Measurements from ENCODE around the gene LSS. TPM values are rescaled to one million over a fixed set of nuclear protein-coding genes. Genes with fewer than 3 reads are reported as not detected.

The LSS gene
- total and polyA plus RNA-seq, 4 donors: 27.6 to 194 (median 89.3) TPM

DNA sequence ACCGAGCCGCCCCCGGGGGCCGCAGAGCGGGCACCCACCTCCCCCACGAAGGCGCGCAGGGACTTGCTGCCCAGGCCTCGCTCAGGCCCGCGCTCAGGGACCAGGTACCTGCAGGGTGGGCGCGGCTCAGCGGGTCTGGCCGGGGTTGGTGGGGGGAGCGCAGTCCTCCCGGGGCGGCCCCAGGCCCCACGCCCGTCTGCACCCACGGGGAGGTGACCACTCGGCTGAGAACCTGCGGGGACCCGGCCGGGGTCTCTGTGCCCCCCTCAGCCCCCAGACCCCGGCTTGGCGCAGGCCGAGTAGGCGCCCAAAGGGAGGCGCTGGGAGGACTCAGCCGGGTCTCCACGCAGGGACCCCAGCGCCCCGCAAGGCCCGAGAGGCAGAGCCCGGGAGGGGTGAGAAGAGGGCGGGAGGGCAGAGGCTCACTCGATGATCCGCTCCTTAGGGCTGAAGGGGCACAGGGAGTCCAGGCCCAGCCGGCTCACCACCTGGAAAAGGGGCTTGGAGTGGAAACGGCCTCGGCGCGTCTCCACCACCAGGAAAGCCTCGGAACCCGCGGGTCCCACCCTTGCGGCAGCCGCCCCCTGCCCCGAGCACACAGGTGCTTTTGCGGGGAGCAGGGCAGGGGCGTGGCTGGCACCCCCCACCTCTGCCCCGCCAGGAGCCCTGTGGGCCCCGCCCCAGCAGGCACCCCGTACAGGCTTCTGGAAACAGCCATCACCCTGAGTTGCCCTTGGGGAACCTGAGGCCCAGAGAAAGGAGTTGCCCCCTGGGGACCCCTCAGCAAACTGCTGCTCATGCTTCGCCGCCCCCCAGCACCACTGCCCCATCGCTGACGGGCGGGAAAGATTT lies 82.5 kb downstream of the LSS start:
- Histone ChIP-seq H3K9me3 (ENCODE audit: control insufficient read depth in 4 of 4, low read length in 3 of 4) (peaks cover 0 to 3% (median 0%) of the 10 kb centered on the region in 4 donors), H3K9ac (ENCODE audit: low read depth in 1 of 2, low read length in 2 of 2) (no peak overlapping the region), H3K36me3 (ENCODE audit: control insufficient read depth in 4 of 4, insufficient read depth in 3 of 4, low read depth in 1 of 4, low read length in 3 of 4) (peaks cover 22 to 57% (median 40%) of the 10 kb centered on the region in 4 donors), H3K27ac (ENCODE audit: low read depth in 1 of 2, low read length in 2 of 2) (no peak overlapping the region), H3K27me3 (ENCODE audit: control insufficient read depth in 4 of 4, insufficient read depth in 4 of 4, low read length in 3 of 4) (no peaks in the 10 kb centered on the region), H3K4me1 (ENCODE audit: control insufficient read depth in 4 of 4, insufficient read depth in 4 of 4, low read length in 3 of 4) (peaks cover 0 to 6% (median 3%) of the 10 kb centered on the region in 4 donors), H3K4me3 (ENCODE audit: low read depth in 1 of 3, low read length in 3 of 3) (no peak overlapping the region)
- 92% methylated on average over 60 of the region's 60 CpGs for WGBS
- TF ChIP-seq, protein P1, sequence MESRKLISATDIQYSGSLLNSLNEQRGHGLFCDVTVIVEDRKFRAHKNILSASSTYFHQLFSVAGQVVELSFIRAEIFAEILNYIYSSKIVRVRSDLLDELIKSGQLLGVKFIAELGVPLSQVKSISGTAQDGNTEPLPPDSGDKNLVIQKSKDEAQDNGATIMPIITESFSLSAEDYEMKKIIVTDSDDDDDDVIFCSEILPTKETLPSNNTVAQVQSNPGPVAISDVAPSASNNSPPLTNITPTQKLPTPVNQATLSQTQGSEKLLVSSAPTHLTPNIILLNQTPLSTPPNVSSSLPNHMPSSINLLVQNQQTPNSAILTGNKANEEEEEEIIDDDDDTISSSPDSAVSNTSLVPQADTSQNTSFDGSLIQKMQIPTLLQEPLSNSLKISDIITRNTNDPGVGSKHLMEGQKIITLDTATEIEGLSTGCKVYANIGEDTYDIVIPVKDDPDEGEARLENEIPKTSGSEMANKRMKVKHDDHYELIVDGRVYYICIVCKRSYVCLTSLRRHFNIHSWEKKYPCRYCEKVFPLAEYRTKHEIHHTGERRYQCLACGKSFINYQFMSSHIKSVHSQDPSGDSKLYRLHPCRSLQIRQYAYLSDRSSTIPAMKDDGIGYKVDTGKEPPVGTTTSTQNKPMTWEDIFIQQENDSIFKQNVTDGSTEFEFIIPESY (IDR thresholded peaks at IDR 0.05): no peak
- TF ChIP-seq TAF1 (conservative IDR thresholded peaks at IDR 0.05) (no peak), FOXA2 (IDR thresholded peaks at IDR 0.05) (no peak), SP1 (IDR thresholded peaks at IDR 0.05) (no peak), GABPA (IDR thresholded peaks at IDR 0.05 in 1 of 2, conservative IDR thresholded peaks at IDR 0.05 in 1 of 2) (no peak), EGR1 (IDR thresholded peaks at IDR 0.05; ENCODE audit: low read depth in 2 of 2) (no peak), HNF4A (conservative IDR thresholded peaks at IDR 0.05) (no peak), FOXA1 (IDR thresholded peaks at IDR 0.05) (no peak), RAD21 (IDR thresholded peaks at IDR 0.05) (no peak), NR2F2 (IDR thresholded peaks at IDR 0.05) (no peak), JUND (IDR thresholded peaks at IDR 0.05) (no peak), HNF4G (IDR thresholded peaks at IDR 0.05) (no peak), YY1 (IDR thresholded peaks at IDR 0.05) (no peak), RXRA (IDR thresholded peaks at IDR 0.05) (no peak)
- TF ChIP-seq, protein P2, sequence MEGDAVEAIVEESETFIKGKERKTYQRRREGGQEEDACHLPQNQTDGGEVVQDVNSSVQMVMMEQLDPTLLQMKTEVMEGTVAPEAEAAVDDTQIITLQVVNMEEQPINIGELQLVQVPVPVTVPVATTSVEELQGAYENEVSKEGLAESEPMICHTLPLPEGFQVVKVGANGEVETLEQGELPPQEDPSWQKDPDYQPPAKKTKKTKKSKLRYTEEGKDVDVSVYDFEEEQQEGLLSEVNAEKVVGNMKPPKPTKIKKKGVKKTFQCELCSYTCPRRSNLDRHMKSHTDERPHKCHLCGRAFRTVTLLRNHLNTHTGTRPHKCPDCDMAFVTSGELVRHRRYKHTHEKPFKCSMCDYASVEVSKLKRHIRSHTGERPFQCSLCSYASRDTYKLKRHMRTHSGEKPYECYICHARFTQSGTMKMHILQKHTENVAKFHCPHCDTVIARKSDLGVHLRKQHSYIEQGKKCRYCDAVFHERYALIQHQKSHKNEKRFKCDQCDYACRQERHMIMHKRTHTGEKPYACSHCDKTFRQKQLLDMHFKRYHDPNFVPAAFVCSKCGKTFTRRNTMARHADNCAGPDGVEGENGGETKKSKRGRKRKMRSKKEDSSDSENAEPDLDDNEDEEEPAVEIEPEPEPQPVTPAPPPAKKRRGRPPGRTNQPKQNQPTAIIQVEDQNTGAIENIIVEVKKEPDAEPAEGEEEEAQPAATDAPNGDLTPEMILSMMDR (IDR thresholded peaks at IDR 0.05; ENCODE audit: low read depth, low read length, missing input control): no peak
- TF ChIP-seq, protein P3, sequence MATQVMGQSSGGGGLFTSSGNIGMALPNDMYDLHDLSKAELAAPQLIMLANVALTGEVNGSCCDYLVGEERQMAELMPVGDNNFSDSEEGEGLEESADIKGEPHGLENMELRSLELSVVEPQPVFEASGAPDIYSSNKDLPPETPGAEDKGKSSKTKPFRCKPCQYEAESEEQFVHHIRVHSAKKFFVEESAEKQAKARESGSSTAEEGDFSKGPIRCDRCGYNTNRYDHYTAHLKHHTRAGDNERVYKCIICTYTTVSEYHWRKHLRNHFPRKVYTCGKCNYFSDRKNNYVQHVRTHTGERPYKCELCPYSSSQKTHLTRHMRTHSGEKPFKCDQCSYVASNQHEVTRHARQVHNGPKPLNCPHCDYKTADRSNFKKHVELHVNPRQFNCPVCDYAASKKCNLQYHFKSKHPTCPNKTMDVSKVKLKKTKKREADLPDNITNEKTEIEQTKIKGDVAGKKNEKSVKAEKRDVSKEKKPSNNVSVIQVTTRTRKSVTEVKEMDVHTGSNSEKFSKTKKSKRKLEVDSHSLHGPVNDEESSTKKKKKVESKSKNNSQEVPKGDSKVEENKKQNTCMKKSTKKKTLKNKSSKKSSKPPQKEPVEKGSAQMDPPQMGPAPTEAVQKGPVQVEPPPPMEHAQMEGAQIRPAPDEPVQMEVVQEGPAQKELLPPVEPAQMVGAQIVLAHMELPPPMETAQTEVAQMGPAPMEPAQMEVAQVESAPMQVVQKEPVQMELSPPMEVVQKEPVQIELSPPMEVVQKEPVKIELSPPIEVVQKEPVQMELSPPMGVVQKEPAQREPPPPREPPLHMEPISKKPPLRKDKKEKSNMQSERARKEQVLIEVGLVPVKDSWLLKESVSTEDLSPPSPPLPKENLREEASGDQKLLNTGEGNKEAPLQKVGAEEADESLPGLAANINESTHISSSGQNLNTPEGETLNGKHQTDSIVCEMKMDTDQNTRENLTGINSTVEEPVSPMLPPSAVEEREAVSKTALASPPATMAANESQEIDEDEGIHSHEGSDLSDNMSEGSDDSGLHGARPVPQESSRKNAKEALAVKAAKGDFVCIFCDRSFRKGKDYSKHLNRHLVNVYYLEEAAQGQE (IDR thresholded peaks at IDR 0.05): no peak
- TF ChIP-seq, protein P4, sequence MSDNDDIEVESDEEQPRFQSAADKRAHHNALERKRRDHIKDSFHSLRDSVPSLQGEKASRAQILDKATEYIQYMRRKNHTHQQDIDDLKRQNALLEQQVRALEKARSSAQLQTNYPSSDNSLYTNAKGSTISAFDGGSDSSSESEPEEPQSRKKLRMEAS (IDR thresholded peaks at IDR 0.05): no peak
- TF ChIP-seq, protein P5, sequence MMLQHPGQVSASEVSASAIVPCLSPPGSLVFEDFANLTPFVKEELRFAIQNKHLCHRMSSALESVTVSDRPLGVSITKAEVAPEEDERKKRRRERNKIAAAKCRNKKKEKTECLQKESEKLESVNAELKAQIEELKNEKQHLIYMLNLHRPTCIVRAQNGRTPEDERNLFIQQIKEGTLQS (IDR thresholded peaks at IDR 0.05): no peak
- no peak for DNase-seq (ENCODE audit: low spot score)
